Ishikawa (cell line): ENCODE measurements around the gene DHRSX.

Experiments used
- CEBPB ChIP-seq: IDR thresholded peaks from 2 replicates; pipeline ENCODE4 v1.6.1; 2012
- CREB1 ChIP-seq: IDR thresholded peaks from 2 replicates; pipeline ENCODE4 v1.6.1; 2012; ENCODE audit warnings: low read depth
- EGR1 ChIP-seq: IDR thresholded peaks from 2 replicates; pipeline ENCODE4 v1.6.1; 2012
- EP300 ChIP-seq: IDR thresholded peaks from 2 replicates; pipeline ENCODE4 v1.6.1; 2012; ENCODE audit warnings: borderline replicate concordance
- FOXM1 ChIP-seq: IDR thresholded peaks from 2 replicates; pipeline ENCODE4 v1.6.1; 2012; ENCODE audit warnings: low read depth, borderline replicate concordance
- MAX ChIP-seq: IDR thresholded peaks from 2 replicates; pipeline ENCODE4 v1.6.1; 2012
- NFIC ChIP-seq: IDR thresholded peaks from 2 replicates; pipeline ENCODE4 v1.6.1; 2012
- RAD21 ChIP-seq: IDR thresholded peaks from 2 replicates; pipeline ENCODE4 v1.6.1; 2012; ENCODE audit warnings: low read depth
- REST ChIP-seq: IDR thresholded peaks from 2 replicates; pipeline ENCODE4 v1.6.1; 2012; ENCODE audit warnings: low read depth, mild to moderate bottlenecking
- TAF1 ChIP-seq: IDR thresholded peaks from 2 replicates; pipeline ENCODE4 v1.6.1; 2012; ENCODE audit warnings: low read depth, mild to moderate bottlenecking
- TCF12 ChIP-seq: IDR thresholded peaks from 2 replicates; pipeline ENCODE4 v1.6.1; 2012; ENCODE audit warnings: low read depth
- TEAD4 ChIP-seq: IDR thresholded peaks from 2 replicates; pipeline ENCODE4 v1.6.1; 2012
- USF1 ChIP-seq: IDR thresholded peaks from 2 replicates; pipeline ENCODE4 v1.6.1; 2012
- YY1 ChIP-seq: IDR thresholded peaks from 2 replicates; pipeline ENCODE4 v1.6.1; 2012; ENCODE audit warnings: low read depth
- ZBTB7A ChIP-seq: IDR thresholded peaks from 2 replicates; pipeline ENCODE4 v1.6.1; 2012; ENCODE audit warnings: low read depth

The DHRSX gene

GRCh38 chrX:2237976-2238375 is 262.8 kb downstream of the DHRSX start:
- no peak for TF ChIP-seq ZBTB7A
- TF ChIP-seq CREB1, result no peak

- TF ChIP-seq RAD21, result no peak
- TF ChIP-seq MAX, result no peak
- no peak for TF ChIP-seq TCF12
- TF ChIP-seq EP300, result no peak
- no peak for TF ChIP-seq CEBPB
- TF ChIP-seq CREB1, result no peak
- TF ChIP-seq EGR1, result no peak
- TF ChIP-seq YY1, result no peak
- TF ChIP-seq NFIC, result no peak
- no peak for TF ChIP-seq FOXM1
- no peak for TF ChIP-seq TEAD4
- no peak for TF ChIP-seq ZBTB7A
These were observed 269.1 kb downstream of the DHRSX start for GRCh38 chrX:2231570-2232192.

- TF ChIP-seq USF1, result no peak
- TF ChIP-seq EP300, result no peak
- TF ChIP-seq TEAD4, result no peak
- no peak for TF ChIP-seq ZBTB7A
- TF ChIP-seq REST, result no peak
- no peak for TF ChIP-seq MAX
These were observed 270.3 kb downstream of the DHRSX start for GRCh38 chrX:2230457-2230856.

GRCh38 chrX:2228536-2228935 is 272.2 kb downstream of the DHRSX start:
- TF ChIP-seq FOXM1 (no peak), CEBPB (no peak)

- no peak for TF ChIP-seq ZBTB7A
- no peak for TF ChIP-seq RAD21
- no peak for TF ChIP-seq TEAD4
- TF ChIP-seq TAF1, result no peak
- no peak for TF ChIP-seq YY1
- TF ChIP-seq EGR1, result no peak
- TF ChIP-seq EP300, result no peak
- no peak for TF ChIP-seq MAX
- TF ChIP-seq CREB1, result no peak
- TF ChIP-seq FOXM1, result no peak
- TF ChIP-seq CEBPB, result no peak
These were observed 273.7 kb downstream of the DHRSX start for GRCh38 chrX:2226906-2227656.

GRCh38 chrX:2226182-2226581 is 274.6 kb downstream of the DHRSX start:
- TF ChIP-seq FOXM1 (no peak), RAD21 (no peak), REST (no peak)
